GM21367 (cell line): ENCODE data around the gene PIP5KL1.

Experiments used
- ATAC-seq: cut with Tn5 transposase; IDR thresholded peaks from one replicate; pipeline ENCODE4 v1.9.1; 2021; ENCODE audit not compliant: unreplicated experiment

PIP5KL1 gene

DNA sequence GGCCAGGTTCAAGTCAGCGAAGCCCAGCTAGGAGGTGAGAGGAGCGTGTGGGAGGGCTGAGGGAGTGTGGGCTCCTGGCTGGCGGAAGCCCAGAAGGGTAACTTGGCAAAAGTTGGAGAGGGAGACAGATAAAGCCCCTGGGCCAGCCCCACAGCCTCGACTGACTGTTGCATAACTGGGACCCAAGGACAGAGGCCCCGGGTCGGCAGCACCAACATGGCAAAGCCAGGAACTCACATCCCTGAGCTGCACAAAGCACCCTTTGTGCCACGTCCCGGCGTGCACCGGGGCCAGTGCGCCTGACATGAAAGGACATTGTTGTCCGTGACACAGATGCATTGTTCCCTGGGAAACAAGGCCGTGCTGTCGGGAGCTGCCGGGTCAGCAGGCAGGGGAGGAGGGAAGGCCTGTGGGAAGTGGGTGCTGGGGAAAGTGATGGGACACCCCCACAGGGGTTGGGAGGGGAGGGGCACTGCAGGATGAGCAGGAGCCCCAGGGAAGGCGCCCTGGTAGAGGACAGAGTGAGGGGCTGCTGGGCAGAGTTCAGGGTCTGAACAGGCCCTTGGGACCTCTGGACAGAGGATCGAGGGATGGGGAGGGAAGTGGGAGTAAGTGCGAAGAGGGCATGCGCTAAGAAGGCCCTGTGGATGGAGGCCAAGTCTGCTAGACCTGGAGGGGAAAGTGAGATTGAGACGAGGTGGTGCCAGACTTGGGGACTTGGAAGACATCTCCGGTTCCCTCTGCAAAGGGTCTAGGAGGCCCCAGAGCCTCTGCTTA lies 20.1 kb upstream of the PIP5KL1 start:
- ATAC-seq: no peak

DNA sequence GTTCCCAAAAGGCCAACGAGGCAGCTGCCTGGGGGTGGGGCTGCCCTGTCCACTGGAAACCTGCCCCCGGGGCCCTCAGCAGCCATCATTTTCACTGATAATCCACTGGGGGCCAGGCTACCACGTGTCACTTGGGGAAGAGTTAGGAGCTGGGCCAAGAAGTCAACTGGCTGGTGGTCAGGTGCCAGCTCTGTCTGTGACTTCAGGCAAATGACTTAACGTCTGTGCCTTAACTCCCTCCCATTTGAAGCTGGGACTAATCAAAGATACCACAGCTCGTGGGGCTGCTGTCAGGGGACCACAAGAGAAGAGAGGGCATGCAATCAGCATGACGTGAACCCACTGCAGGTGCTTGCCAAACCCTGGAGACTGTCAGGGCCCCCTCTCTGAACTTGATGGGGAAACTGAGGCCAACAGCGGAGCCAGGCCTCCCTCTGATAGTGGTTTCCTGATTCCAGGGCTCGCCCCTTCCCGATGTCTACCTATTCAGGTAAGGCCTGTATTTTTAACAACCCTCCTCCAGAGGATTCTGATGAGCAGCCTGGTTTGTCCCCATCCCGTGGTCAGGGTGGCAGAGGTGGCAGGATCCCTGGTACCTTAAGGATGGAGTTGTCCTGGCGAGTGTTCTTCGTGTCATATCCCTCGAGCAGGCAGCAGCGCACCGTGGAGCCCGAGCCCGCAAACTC lies 19.4 kb upstream of the PIP5KL1 start:
- ATAC-seq: no peak

GRCh38 chr9:127947841-127948710 lies 17.5 kb upstream of the PIP5KL1 start:
- no peak for ATAC-seq

- ATAC-seq: no peak
These were observed 16.2 kb upstream of the PIP5KL1 start for GRCh38 chr9:127946728-127947127.

DNA sequence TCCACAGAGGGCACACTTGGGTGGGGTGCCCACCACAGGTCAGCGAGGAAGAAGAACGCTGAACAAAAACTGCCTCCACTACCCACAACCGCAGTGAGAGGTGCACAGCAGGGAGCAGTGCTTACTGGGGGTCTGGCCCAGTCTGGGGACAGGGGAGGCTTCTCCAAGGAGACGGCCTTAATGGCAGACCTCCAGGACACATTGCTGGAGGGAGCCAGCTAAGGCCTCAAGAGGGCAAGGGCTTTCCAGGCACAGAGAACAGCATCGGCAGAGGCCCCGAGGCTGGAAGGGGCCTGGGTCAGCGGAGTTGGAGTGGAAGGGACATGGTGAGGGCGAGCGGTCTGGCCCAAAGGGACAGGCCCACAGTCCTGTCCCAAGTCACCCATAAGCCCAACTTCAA lies 15.4 kb upstream of the PIP5KL1 start:
- ATAC-seq: no peak

DNA sequence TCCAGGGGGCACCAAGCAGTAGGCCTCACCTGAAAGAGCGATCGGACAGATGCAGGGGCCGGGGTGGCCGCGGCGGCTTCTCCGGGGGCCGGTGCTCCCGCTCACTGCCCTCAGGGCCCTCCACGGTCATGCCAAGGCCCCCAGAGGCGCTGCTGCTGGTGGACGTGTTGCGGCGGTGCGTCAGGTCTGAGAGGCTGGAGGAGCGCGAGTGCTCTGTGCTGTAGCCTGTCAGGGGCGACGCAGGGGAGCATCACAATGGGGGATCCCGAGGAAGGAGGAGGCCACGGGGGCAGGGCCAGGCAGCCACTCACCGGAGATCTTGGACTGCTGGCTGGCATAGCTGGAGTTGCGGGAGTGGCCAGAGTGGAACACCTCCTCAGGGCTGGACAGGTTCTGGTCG lies 14.8 kb upstream of the PIP5KL1 start:
- ATAC-seq: no peak

GRCh38 chr9:127944586-127945218 lies 14.1 kb upstream of the PIP5KL1 start:
- ATAC-seq: no peak

GRCh38 chr9:127943731-127944144 lies 13.2 kb upstream of the PIP5KL1 start:
- no peak for ATAC-seq

GRCh38 chr9:127943011-127943662 lies 12.6 kb upstream of the PIP5KL1 start:
- ATAC-seq: no peak

GRCh38 chr9:127942216-127943010 lies 11.8 kb upstream of the PIP5KL1 start:
- ATAC-seq: no peak

GRCh38 chr9:127941961-127942215 lies 11.3 kb upstream of the PIP5KL1 start:
- no peak for ATAC-seq

DNA sequence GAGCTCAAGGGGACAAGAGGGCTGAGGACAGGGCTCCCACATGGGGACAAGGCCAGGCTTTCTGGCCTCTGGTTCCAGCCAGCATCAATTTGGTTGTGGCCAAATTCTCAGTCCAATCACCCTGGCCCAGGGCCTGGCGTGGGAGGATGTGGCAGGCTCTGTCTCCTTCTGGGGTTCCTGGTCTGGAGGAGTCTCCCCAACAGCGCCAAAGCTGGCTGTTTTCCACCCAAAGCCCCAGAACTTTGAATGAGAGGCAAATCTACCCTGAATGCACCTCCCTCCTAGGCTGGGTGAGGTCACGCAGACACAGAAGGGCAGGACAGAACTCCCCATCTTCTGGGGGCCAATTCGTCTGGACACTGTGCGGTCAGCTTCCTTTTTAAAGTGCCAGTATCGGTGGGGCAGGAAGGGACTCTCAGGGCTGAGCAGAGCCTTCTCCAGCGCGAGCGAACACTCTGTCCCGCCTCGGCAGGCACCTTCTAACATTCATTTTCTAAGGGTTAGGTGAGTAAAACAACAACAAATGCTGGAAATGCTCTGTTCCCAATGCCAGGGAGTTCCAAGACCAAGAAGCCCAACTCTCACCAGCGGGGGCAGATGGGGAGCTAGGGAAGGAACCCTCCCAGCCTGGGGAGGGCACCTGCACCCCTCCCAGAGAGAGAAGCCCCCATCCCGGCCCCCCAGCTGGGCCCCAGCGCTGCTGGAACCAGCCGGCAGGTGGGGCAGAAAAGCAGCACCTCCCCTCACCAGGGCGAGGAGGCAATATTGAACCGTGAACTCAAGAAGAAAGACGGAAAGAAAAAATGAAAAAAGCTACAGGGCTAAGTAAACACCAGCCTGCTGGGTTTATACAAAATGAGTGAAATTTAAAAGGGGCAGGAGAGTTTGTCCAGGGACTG lies 10.7 kb upstream of the PIP5KL1 start:
- no peak for ATAC-seq

- no peak for ATAC-seq
These were observed 10.0 kb upstream of the PIP5KL1 start for GRCh38 chr9:127940593-127940992.

GRCh38 chr9:127938298-127938690 lies 7.7 kb upstream of the PIP5KL1 start:
- no peak for ATAC-seq

DNA sequence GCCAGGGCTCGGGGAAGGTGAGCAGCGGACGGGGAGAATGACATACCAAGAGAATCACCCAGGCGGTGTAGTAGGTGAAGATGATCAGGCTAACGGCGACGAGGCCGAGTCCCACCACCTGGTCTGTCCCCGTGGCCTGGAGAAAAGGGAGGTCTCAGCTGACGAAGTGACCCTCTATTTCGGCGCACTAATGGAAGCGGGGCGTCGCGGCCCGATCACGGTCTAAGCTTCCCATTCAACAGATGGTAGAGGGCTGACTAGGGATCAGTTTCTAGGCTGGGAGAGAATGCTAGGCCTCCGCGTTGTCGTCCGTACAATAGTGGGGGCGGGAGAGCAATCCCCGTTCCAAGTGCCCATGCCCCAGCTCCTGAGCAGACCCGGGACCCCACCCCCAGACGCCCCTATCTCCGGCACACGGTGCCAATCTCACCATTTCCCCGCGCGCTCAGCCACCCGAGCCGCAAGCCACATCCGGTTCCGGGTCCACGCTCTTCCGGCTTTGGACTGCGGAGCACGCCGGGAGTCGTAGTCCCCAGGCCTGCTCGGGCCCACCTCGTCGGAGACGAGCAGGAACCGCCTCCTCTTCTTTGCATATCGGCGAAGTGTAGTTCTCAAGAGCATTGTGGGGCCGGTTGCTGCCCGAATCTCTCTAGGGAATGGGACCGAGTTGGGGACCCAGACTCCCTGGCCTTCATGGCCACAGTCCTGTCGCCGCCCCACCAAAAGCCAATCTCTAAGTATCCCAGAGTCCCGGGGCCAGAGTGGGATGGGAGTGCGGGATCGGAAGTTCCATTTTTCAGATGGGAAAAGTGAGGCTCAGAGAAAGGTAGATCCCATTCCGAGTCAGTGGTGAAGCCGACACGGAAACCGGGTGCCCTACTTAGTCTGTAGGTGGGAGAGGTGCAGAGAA lies 7.1 kb upstream of the PIP5KL1 start, which contains the start of gene DPM2:
Gene DPM2 (minus strand): TSS at position 467 of the 910 bp plus-strand sequence. CDS start 34 bp downstream, at position 433.
- peak; percentile 62 for ATAC-seq

DNA sequence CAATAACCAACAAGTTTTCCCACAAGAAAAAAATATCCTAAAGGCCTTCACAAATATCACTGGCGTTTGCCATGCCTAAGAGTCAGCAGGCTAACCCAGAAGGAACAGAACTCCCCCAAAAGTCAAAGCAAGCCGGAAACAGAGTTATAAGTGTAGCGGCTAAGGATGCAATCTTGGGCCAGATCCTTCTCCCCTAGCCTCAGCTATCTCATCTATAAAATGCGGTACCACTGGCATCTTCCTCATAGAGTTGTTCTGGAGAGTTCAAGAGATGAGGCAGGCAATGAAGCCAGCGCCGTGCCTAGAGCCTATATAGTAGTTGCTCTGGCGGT lies 6.4 kb upstream of the PIP5KL1 start:
- no peak for ATAC-seq

DNA sequence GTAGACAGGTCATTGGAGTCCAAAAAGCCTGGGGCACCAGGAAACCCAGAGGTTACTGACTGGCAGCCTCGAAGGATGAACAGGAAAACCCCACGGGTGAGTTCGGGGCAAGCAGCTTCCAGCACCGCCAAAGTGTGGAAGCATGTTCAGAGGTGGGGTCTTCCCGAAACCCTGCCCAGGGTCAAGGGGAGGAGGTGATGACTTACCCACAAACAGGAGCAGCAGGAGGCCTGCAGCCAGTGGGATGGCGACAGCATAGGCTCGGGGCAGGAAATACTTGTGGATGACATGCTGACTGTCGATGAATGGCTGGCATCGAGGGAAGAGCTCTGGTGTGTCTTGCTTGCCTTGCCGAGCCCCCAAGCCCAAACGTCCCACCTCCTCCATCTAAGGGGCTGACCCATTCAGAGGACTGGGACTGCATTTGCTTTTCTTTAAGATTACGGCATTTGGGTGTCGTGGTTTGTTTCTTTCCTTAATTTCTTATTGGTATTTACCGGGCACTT lies 5.8 kb upstream of the PIP5KL1 start:
- no peak for ATAC-seq

DNA sequence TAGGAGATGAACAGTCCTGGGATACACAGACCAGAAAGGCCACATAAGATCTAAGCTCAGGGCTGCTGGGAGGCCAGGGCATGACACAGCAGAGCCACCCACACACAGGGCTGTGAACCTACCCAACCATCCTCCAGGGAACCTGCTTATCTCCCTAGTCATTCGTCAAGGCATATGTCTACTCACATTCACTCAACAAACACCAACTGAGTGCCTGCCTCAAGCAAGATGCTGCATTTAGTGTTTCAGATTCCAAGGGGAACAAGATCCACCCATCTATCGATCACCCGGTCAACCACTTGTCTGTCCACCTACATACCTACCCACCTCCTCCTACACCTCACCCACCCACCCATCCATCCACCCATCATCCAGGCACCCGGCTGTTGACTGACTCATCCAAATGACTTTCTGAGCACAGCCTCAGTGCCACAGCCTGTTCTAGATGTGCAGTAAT lies 5.2 kb upstream of the PIP5KL1 start:
- ATAC-seq: no peak
